Endodermal cell (in vitro differentiated cells): ENCODE measurements around the gene BOC. TPM values are rescaled to one million over a fixed set of nuclear protein-coding genes. Genes with fewer than 3 reads are reported as not detected.

ENCODE experiments used
- DNase-seq: peaks from one replicate; pipeline ENCODE4 v3.0.0-alpha.2; 2017
- H3K27ac ChIP-seq: 2 replicates; pipeline ENCODE4 v1.5.1; 2013; ENCODE audit warnings: mild to moderate bottlenecking, low read depth, low read length, moderate library complexity
- H3K27me3 ChIP-seq: 2 replicates; pipeline ENCODE4 v1.6.1; 2013; ENCODE audit warnings: mild to moderate bottlenecking, low read length, moderate library complexity; ENCODE audit not compliant: insufficient read depth, control insufficient read depth, poor library complexity, severe bottlenecking
- H3K36me3 ChIP-seq: 2 replicates; pipeline ENCODE4 v1.7.0; 2013; ENCODE audit warnings: mild to moderate bottlenecking, low read length, moderate library complexity; ENCODE audit not compliant: control insufficient read depth, insufficient read depth
- H3K4me1 ChIP-seq: one replicate; pipeline ENCODE4 v1.7.0; 2013; ENCODE audit warnings: low read length; ENCODE audit not compliant: control insufficient read depth, insufficient read depth
- H3K4me3 ChIP-seq: 2 replicates; pipeline ENCODE4 v1.5.1; 2013; ENCODE audit warnings: mild to moderate bottlenecking, low read length, moderate library complexity
- H3K9ac ChIP-seq: 2 replicates; pipeline ENCODE4 v1.6.1; 2013; ENCODE audit warnings: mild to moderate bottlenecking, low read length, moderate library complexity; ENCODE audit not compliant: poor library complexity, severe bottlenecking; ENCODE audit errors: extremely low read depth
- H3K9me3 ChIP-seq: 2 replicates; pipeline ENCODE4 v1.6.1; 2013; ENCODE audit warnings: mild to moderate bottlenecking, low read length, moderate library complexity; ENCODE audit not compliant: control insufficient read depth
- H3K27ac Mint-ChIP-seq: 2 replicates; pipeline ENCODE4 v1.8.0; 2020; ENCODE audit warnings: mixed read lengths
- H3K27me3 Mint-ChIP-seq: 2 replicates; pipeline ENCODE4 v1.8.0; 2021; ENCODE audit warnings: mild to moderate bottlenecking, mixed read lengths; ENCODE audit not compliant: insufficient read depth
- H3K36me3 Mint-ChIP-seq: 2 replicates; pipeline ENCODE4 v1.8.0; 2020; ENCODE audit warnings: low read depth, mixed read lengths
- H3K4me1 Mint-ChIP-seq: 2 replicates; pipeline ENCODE4 v1.8.0; 2020; ENCODE audit warnings: mixed read lengths
- H3K4me3 Mint-ChIP-seq: 2 replicates; pipeline ENCODE4 v1.8.0; 2020; ENCODE audit warnings: mild to moderate bottlenecking, moderate library complexity, mixed read lengths
- H3K9me3 Mint-ChIP-seq: 2 replicates; pipeline ENCODE4 v1.8.0; 2020; ENCODE audit warnings: mild to moderate bottlenecking, mixed read lengths
- WGBS, 2 experiments: methylation state at CpG; one replicate each; pipeline versions ENCODE4 v1.1.5 to v1.1.7; 2013; ENCODE audit warnings: missing lambda C conversion rate in 2 of 2, mixed read lengths in 1 of 2; ENCODE audit not compliant: insufficient coverage in 1 of 2, insufficient read length in 1 of 2; 5-methylcytosine and 5-hydroxymethylcytosine counted together
- total RNA-seq, 2 donors: library from RNA; stranded (reverse); fragmentation: NEBNext Ultra II Directional in 1 of 2; extraction: Animal tissue kit (Norgen Biotek cat#: 25700) in 1 of 2; gene quantifications; 2 replicates in 1 of 2; 3 replicates in 1 of 2; pipeline ENCODE4 v1.2.1, GENCODE V29; 2021
- TF ChIP-seq, protein P1 (sequence below): fragments of 200-600 bp; sonication (generic); conservative IDR thresholded peaks from 2 replicates; pipeline ENCODE4 v1.5.0; 2021; ENCODE audit warnings: antibody characterized with exemption, mild to moderate bottlenecking

The BOC gene
- total RNA-seq, 2 donors from 2014 or later, result 9.8 to 12.3 TPM

DNA sequence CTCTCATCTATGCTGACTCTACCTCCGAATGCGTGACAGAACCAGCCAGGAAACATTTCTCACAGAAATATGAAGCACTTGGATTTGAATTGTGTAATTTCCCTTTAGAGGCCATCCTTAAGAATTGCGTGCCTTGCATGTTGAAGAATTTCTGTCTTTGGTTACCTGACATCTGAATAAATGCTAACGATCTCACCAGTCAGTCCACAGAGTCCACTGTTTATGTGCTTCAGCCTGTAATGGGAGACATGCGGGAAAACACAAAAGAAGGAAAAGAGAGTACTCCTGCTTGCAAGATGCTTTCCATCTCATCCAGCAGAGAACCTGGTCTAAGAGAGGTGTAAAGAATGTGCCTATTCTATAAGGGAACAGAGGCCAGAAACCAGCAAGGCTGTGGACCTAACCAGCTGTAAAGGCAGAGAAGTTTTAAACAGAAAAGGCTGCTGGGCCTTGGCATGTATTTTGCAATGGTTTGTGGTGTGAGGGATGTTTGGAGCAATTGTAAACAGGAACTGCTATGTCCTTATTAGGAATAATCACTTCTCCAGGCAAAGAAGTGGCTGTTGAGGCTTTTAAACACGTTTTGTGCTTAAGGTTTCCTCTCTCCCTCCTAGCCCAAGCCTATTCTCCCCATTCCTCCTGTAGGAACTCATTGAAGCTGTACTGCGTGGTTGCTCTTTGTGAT, 36.4 kb upstream of the BOC start:
- Mint-ChIP-seq H3K4me1 (peaks cover 6% of the 10 kb centered on the region), H3K27me3 (no peaks in the 10 kb centered on the region), H3K27ac (no peak overlapping the region), H3K36me3 (no peaks in the 10 kb centered on the region), H3K4me3 (no peak overlapping the region), H3K9me3 (no peaks in the 10 kb centered on the region)
- TF ChIP-seq, protein P1, sequence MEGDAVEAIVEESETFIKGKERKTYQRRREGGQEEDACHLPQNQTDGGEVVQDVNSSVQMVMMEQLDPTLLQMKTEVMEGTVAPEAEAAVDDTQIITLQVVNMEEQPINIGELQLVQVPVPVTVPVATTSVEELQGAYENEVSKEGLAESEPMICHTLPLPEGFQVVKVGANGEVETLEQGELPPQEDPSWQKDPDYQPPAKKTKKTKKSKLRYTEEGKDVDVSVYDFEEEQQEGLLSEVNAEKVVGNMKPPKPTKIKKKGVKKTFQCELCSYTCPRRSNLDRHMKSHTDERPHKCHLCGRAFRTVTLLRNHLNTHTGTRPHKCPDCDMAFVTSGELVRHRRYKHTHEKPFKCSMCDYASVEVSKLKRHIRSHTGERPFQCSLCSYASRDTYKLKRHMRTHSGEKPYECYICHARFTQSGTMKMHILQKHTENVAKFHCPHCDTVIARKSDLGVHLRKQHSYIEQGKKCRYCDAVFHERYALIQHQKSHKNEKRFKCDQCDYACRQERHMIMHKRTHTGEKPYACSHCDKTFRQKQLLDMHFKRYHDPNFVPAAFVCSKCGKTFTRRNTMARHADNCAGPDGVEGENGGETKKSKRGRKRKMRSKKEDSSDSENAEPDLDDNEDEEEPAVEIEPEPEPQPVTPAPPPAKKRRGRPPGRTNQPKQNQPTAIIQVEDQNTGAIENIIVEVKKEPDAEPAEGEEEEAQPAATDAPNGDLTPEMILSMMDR, result no peak
- 74 to 77% methylated on average over 7 of the region's 7 CpGs for WGBS, 2 experiments
- no peaks in the 10 kb centered on the region for H3K27me3 ChIP-seq
- no peak overlapping the region for H3K27ac ChIP-seq
- H3K36me3 ChIP-seq, result no peaks in the 10 kb centered on the region
- no peak overlapping the region for H3K9ac ChIP-seq
- no peaks in the 10 kb centered on the region for H3K4me1 ChIP-seq
- no peak for DNase-seq
- H3K4me3 ChIP-seq, result no peak overlapping the region
- no peaks in the 10 kb centered on the region for H3K9me3 ChIP-seq

DNA sequence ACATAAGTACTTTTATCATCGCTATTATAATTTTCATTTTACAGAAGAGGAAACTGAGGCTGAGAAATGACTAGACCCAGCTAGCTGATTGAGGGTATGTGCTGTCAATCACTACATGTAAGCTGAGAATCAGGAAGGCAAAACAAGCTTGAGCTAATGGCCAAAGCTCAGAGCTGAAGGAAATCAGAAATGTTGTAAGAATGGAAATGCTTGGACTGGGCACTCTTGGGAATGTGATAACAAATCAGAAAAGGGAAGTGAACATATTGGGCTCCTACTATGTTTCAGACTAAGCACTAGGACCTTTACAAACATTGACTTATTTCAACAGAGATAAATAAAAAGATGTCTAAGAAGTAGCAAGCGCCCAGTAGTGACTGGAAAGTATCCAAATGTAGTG, 33.8 kb upstream of the BOC start:
- Mint-ChIP-seq H3K4me3 (no peak overlapping the region), H3K9me3 (no peaks in the 10 kb centered on the region), H3K4me1 (peaks cover 6% of the 10 kb centered on the region), H3K27me3 (no peaks in the 10 kb centered on the region), H3K36me3 (no peaks in the 10 kb centered on the region), H3K27ac (no peak overlapping the region)
- H3K27ac ChIP-seq, result no peak overlapping the region
- H3K4me3 ChIP-seq, result no peak overlapping the region
- TF ChIP-seq, protein P1, result no peak
- no peaks in the 10 kb centered on the region for H3K9me3 ChIP-seq
- WGBS, 2 experiments, result 86 to 99% methylated on average over 1 to 2 of the region's 2 CpGs
- DNase-seq, result no peak
- no peaks in the 10 kb centered on the region for H3K27me3 ChIP-seq
- H3K4me1 ChIP-seq, result no peaks in the 10 kb centered on the region
- H3K9ac ChIP-seq, result no peak overlapping the region
- H3K36me3 ChIP-seq, result no peaks in the 10 kb centered on the region

DNA sequence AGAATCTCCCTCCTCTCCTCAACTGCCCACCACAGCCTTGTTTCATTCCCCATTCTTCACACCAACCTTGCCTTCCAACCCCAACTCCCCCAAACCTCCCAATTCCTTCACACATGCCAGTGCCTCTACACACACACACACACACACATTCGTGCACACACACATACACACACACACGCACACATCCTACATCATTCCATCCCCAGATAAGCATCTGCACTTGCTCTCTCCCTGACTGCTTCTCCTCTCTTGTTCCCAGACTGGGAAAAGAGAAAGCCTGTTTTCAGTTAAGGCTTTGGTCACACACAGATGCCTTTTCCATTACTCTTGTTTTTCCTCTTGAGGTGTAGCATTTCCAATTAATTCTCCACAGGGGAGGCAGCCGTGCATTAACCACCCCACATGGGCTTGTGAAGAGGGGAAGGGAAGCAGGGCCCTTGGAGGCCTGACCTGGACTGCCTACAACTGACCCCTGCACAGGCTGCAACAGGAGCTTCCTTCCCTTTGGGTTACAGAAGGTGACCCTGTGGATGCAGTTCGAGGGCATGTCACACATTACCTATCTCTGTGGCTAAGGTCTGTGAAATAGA, 32.0 kb upstream of the BOC start:
- DNase-seq, result no peak
- H3K27me3 Mint-ChIP-seq, result no peaks in the 10 kb centered on the region
- H3K9me3 Mint-ChIP-seq, result no peaks in the 10 kb centered on the region
- Histone ChIP-seq H3K4me3 (no peak overlapping the region), H3K27me3 (no peaks in the 10 kb centered on the region), H3K9me3 (no peaks in the 10 kb centered on the region), H3K27ac (no peak overlapping the region), H3K4me1 (no peaks in the 10 kb centered on the region), H3K36me3 (no peaks in the 10 kb centered on the region), H3K9ac (no peak overlapping the region)
- peaks cover 6% of the 10 kb centered on the region for H3K4me1 Mint-ChIP-seq
- TF ChIP-seq, protein P1, result no peak
- H3K27ac Mint-ChIP-seq, result no peak overlapping the region
- H3K4me3 Mint-ChIP-seq, result no peak overlapping the region
- H3K36me3 Mint-ChIP-seq, result no peaks in the 10 kb centered on the region
- 88 to 90% methylated on average over 2 to 4 of the region's 4 CpGs for WGBS, 2 experiments
